Loucy (cell line): ENCODE results near the gene GNAQ.

Experiments
- H2AFZ ChIP-seq: fragments of 200-600 bp; sonication (generic); 2 replicates; pipeline ENCODE4 v1.6.0; 2016; ENCODE audit warnings: antibody characterized with exemption, mild to moderate bottlenecking, low read length, moderate library complexity
- H3F3A ChIP-seq: fragments of 200-600 bp; 2 replicates; pipeline ENCODE4 v1.6.0; 2016; ENCODE audit warnings: antibody characterized with exemption, low read depth, mild to moderate bottlenecking
- H3K27me3 ChIP-seq: fragments of 200-600 bp; sonication (generic); 2 replicates; pipeline ENCODE4 v1.6.1; 2014; ENCODE audit warnings: low read length, mild to moderate bottlenecking; ENCODE audit not compliant: insufficient read depth, poor library complexity, severe bottlenecking
- H3K36me3 ChIP-seq: fragments of 200-600 bp; sonication (generic); 2 replicates; pipeline ENCODE4 v1.6.1; 2016; ENCODE audit warnings: low read length; ENCODE audit not compliant: insufficient read depth
- H3K4me1 ChIP-seq: fragments of 200-600 bp; sonication (generic); 2 replicates; pipeline ENCODE4 v1.5.1; 2014; ENCODE audit warnings: low read length, mild to moderate bottlenecking; ENCODE audit not compliant: insufficient read depth, poor library complexity, severe bottlenecking
- H3K4me2 ChIP-seq: fragments of 200-600 bp; sonication (generic); 2 replicates; pipeline ENCODE4 v1.6.0; 2014; ENCODE audit warnings: antibody characterized with exemption, low read length, low read depth, mild to moderate bottlenecking; ENCODE audit not compliant: poor library complexity, severe bottlenecking
- H3K4me3 ChIP-seq: fragments of 200-600 bp; sonication (generic); 2 replicates; pipeline ENCODE4 v1.5.1; 2014; ENCODE audit warnings: low read length, mild to moderate bottlenecking, mixed read lengths; ENCODE audit not compliant: poor library complexity, severe bottlenecking
- H3K79me2 ChIP-seq: fragments of 200-600 bp; sonication (generic); 2 replicates; pipeline ENCODE4 v1.6.1; 2014; ENCODE audit warnings: low read length; ENCODE audit not compliant: insufficient read depth
- H3K9ac ChIP-seq: fragments of 200-600 bp; sonication (generic); 2 replicates; pipeline ENCODE4 v1.6.0; 2014; ENCODE audit warnings: mild to moderate bottlenecking, low read depth, low read length, moderate library complexity; ENCODE audit not compliant: poor library complexity, severe bottlenecking
- H3K9me2 ChIP-seq: fragments of 200-600 bp; sonication (generic); replicated peaks from 2 replicates; pipeline ENCODE4 v1.6.1; 2016; ENCODE audit warnings: low read depth, low read length, mixed read lengths
- H3K9me3 ChIP-seq: fragments of 200-600 bp; sonication (generic); 2 replicates; pipeline ENCODE4 v1.6.1; 2014; ENCODE audit warnings: mild to moderate bottlenecking, antibody characterized with exemption, low read length, low read depth; ENCODE audit not compliant: insufficient read depth
- H4K20me1 ChIP-seq: fragments of 200-600 bp; sonication (generic); 2 replicates; pipeline ENCODE4 v1.6.0; 2014; ENCODE audit warnings: antibody characterized with exemption, low read length, mild to moderate bottlenecking; ENCODE audit not compliant: insufficient read depth, poor library complexity, severe bottlenecking
- CTCF ChIP-seq: fragments of 200-600 bp; sonication (generic); conservative IDR thresholded peaks from 2 replicates; pipeline ENCODE4 v1.5.1; 2014; ENCODE audit warnings: mild to moderate bottlenecking, antibody characterized with exemption, low read length
- EZH2phosphoT487 ChIP-seq: fragments of 200-600 bp; IDR thresholded peaks from 2 replicates; pipeline ENCODE4 v1.6.1; 2018; ENCODE audit warnings: antibody characterized with exemption, mild to moderate bottlenecking, moderate library complexity, borderline replicate concordance

GNAQ gene

GRCh38 chr9:77891128-77891800 lies 140.3 kb downstream of the GNAQ start:
- H3K4me2 ChIP-seq, result no peak overlapping the region
- H3K9ac ChIP-seq, result peak overlapping the region; percentile 42
- H3K79me2 ChIP-seq, result peaks cover 91% of the 10 kb centered on the region
- H3K9me2 ChIP-seq, result no peaks in the 10 kb centered on the region
- no peaks in the 10 kb centered on the region for H3K27me3 ChIP-seq
- H3K9me3 ChIP-seq, result no peaks in the 10 kb centered on the region
- peaks cover 31% of the 10 kb centered on the region for H3K4me1 ChIP-seq
- TF ChIP-seq CTCF (no peak), EZH2phosphoT487 (no peak)
- no peak overlapping the region for H3K4me3 ChIP-seq
- H3F3A ChIP-seq, result no peaks in the 10 kb centered on the region
- H2AFZ ChIP-seq, result no peak overlapping the region
- H4K20me1 ChIP-seq, result peaks cover 5% of the 10 kb centered on the region
- peaks cover 15% of the 10 kb centered on the region for H3K36me3 ChIP-seq

- no peaks in the 10 kb centered on the region for H3K9me2 ChIP-seq
- H3K27me3 ChIP-seq, result no peaks in the 10 kb centered on the region
- H4K20me1 ChIP-seq, result peaks cover 16% of the 10 kb centered on the region
- TF ChIP-seq EZH2phosphoT487 (no peak), CTCF (no peak)
- no peaks in the 10 kb centered on the region for H3K9me3 ChIP-seq
- peaks cover 96% of the 10 kb centered on the region for H3K79me2 ChIP-seq
- H3K4me3 ChIP-seq, result no peak overlapping the region
- no peaks in the 10 kb centered on the region for H3F3A ChIP-seq
- H3K9ac ChIP-seq, result no peak overlapping the region
- H3K36me3 ChIP-seq, result peaks cover 11% of the 10 kb centered on the region; the same call in 1 of the 2 replicates
- H3K4me2 ChIP-seq, result no peak overlapping the region
- H2AFZ ChIP-seq, result no peak overlapping the region
- peaks cover 46% of the 10 kb centered on the region for H3K4me1 ChIP-seq
Measured at GRCh38 chr9:77887662-77888061, 143.9 kb downstream of the GNAQ start.

- H3K4me2 ChIP-seq, result no peak overlapping the region
- H3F3A ChIP-seq, result no peaks in the 10 kb centered on the region
- peaks cover 96% of the 10 kb centered on the region for H3K79me2 ChIP-seq
- H3K4me3 ChIP-seq, result no peak overlapping the region
- H3K27me3 ChIP-seq, result no peaks in the 10 kb centered on the region
- peaks cover 16% of the 10 kb centered on the region for H4K20me1 ChIP-seq
- no peaks in the 10 kb centered on the region for H3K9me3 ChIP-seq
- peaks cover 30% of the 10 kb centered on the region for H3K4me1 ChIP-seq
- no peak overlapping the region for H2AFZ ChIP-seq
- no peak for TF ChIP-seq EZH2phosphoT487
- TF ChIP-seq CTCF, result no peak
- H3K9me2 ChIP-seq, result no peaks in the 10 kb centered on the region
- H3K36me3 ChIP-seq, result peaks cover 21% of the 10 kb centered on the region; the same call in 1 of the 2 replicates
- H3K9ac ChIP-seq, result no peak overlapping the region
Measured at GRCh38 chr9:77885104-77885672, 146.4 kb downstream of the GNAQ start.
